ENCODE data around the gene AGRN.
A peak's percentile ranks its signal among the peaks of the same experiment; 100 is the strongest.

The AGRN gene

DNA sequence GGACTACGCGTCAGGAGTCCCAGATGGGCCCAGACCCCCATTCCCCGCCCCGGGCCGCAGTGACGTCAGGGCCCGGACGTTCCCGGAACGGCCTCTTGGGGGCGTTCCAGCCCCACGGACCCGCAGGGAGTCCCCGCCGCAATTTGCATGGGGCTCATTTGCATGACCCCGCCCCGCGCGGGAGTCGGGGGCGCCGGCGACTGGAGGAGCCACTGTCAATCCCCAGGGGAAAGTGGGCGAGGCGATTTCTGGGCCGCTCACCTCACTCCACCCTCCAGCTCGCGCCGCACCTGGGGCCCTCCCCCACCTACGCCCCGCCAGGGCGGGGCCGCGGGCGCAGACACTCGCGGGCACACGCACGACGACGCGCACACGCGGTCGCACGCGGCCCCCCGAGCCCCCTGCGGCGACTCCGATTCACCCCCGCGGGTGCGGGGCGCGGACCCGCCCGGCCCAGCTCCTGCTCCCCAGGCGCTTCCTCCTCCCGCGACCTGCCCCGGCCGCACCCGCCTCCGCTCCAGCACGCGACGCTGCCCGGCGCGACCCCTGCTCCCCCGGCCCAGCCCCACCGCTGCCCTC is 13.2 kb downstream of the AGRN start:
- no peak for TF ChIP-seq EZH2 (optimal IDR thresholded peaks at IDR 0.05; ENCODE audit: low read depth, low read length)
- TF ChIP-seq, protein P1, sequence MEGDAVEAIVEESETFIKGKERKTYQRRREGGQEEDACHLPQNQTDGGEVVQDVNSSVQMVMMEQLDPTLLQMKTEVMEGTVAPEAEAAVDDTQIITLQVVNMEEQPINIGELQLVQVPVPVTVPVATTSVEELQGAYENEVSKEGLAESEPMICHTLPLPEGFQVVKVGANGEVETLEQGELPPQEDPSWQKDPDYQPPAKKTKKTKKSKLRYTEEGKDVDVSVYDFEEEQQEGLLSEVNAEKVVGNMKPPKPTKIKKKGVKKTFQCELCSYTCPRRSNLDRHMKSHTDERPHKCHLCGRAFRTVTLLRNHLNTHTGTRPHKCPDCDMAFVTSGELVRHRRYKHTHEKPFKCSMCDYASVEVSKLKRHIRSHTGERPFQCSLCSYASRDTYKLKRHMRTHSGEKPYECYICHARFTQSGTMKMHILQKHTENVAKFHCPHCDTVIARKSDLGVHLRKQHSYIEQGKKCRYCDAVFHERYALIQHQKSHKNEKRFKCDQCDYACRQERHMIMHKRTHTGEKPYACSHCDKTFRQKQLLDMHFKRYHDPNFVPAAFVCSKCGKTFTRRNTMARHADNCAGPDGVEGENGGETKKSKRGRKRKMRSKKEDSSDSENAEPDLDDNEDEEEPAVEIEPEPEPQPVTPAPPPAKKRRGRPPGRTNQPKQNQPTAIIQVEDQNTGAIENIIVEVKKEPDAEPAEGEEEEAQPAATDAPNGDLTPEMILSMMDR (IDR thresholded peaks at IDR 0.05; ENCODE audit: low read length) = peak; percentile 68
- H3K36me3 ChIP-seq (replicated peaks; ENCODE audit: insufficient read depth, low read length) = no peaks in the 10 kb centered on the region

DNA sequence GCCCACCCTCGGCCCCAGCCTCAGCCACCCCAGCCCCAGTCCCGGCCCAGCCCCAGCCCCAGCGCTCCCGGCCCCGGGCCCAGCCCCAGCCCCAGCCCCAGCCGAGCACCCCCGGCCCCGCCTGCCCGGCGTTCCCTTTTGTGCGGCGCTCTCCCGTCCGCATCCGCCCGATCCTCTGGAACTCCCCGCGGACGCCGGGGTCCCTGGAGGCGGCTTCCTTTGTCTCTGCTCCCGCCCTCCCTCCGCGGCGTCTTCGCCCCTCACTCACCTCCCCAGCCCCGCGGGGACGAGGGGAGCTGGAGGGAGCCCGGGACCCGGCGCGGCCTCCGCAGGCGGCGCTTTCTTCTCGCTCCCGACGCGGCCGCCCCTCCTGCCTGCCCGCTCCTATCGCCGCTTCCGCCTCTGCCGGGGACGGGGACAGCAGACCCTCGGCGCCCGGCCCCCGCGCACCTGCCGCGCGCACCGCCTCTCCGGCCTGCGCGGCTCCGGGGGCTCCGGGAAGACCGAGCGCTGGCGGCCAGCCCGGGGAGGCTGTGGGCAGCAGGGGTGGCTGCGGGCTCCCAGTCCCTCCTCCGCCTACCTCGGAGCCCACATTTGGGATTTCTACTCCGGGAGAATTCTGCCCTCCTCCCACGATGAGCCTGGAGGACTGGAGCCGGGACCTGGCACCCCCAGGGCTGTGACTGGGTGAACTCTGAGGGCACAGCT is 14.0 kb downstream of the AGRN start:
- Histone ChIP-seq H3K4me2 (ENCODE audit: low read depth, low read length) (no peak overlapping the region), H3K9ac (ENCODE audit: low read length) (no peak overlapping the region), H3K79me2 (ENCODE audit: low read length) (no peaks in the 10 kb centered on the region), H4K20me1 (ENCODE audit: insufficient read depth, low read length) (no peaks in the 10 kb centered on the region), H3K9me2 (replicated peaks; ENCODE audit: insufficient read depth, low read length) (no peaks in the 10 kb centered on the region), H2AFZ (ENCODE audit: low read length) (no peak overlapping the region), H3K36me3 (replicated peaks; ENCODE audit: insufficient read depth, low read length) (no peaks in the 10 kb centered on the region), H3K27ac (ENCODE audit: low read length) (no peak overlapping the region), H3K9me3 (replicated peaks; ENCODE audit: insufficient read depth, low read length) (no peaks in the 10 kb centered on the region), H3K4me3 (ENCODE audit: low read length) (no peak overlapping the region), H3F3A (ENCODE audit: insufficient read depth, low read length) (no peaks in the 10 kb centered on the region), H3K27me3 (replicated peaks; ENCODE audit: insufficient read depth, low read length) (peaks cover 69% of the 10 kb centered on the region), H3K4me1 (ENCODE audit: low read length) (no peaks in the 10 kb centered on the region)
- TF ChIP-seq, protein P1 (IDR thresholded peaks at IDR 0.05; ENCODE audit: low read length) = no peak
- TF ChIP-seq EZH2 (optimal IDR thresholded peaks at IDR 0.05; ENCODE audit: low read depth, low read length) = no peak
- no peak for TF ChIP-seq EZH2phosphoT487 (IDR thresholded peaks at IDR 0.05; ENCODE audit: low read length)
- no peak for DNase-seq

More for the DNA sequence above, 13.2 kb downstream of the AGRN start:
- H3K9me3 ChIP-seq (replicated peaks; ENCODE audit: insufficient read depth, low read length) = no peaks in the 10 kb centered on the region
- H3K9ac ChIP-seq (ENCODE audit: low read length) = no peak overlapping the region
- H2AFZ ChIP-seq (ENCODE audit: low read length) = peak overlapping the region; percentile 45; the same call in 1 of the 2 replicates
- peak overlapping the region; percentile 43 for H3K4me3 ChIP-seq (ENCODE audit: low read length)
- H3F3A ChIP-seq (ENCODE audit: insufficient read depth, low read length) = no peaks in the 10 kb centered on the region
- peaks cover 61% of the 10 kb centered on the region for H3K27me3 ChIP-seq (replicated peaks; ENCODE audit: insufficient read depth, low read length)
- H3K4me2 ChIP-seq (ENCODE audit: low read depth, low read length) = peak overlapping the region; percentile 79
- peak; percentile 91 for DNase-seq
- no peaks in the 10 kb centered on the region for H3K79me2 ChIP-seq (ENCODE audit: low read length)
- H4K20me1 ChIP-seq (ENCODE audit: insufficient read depth, low read length) = no peaks in the 10 kb centered on the region
- H3K4me1 ChIP-seq (ENCODE audit: low read length) = no peaks in the 10 kb centered on the region
- no peak overlapping the region for H3K27ac ChIP-seq (ENCODE audit: low read length)
- H3K9me2 ChIP-seq (replicated peaks; ENCODE audit: insufficient read depth, low read length) = no peaks in the 10 kb centered on the region

DNA sequence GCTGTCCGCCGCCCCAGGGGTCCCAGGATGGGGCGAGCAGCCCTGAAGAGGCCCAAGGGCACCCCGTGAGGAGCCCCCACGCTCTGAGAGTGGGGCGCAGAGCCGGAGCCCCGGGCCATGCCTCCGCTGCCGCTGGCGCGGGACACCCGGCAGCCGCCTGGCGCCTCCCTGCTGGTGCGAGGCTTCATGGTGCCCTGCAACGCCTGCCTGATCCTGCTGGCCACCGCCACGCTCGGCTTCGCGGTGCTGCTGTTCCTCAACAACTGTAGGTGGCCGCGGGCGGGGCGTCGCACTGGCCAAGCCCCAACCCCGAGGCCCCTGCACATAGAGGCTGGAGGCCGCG is 14.5 kb downstream of the AGRN start:
- Histone ChIP-seq H3K36me3 (replicated peaks; ENCODE audit: insufficient read depth, low read length) (no peaks in the 10 kb centered on the region), H3K27me3 (replicated peaks; ENCODE audit: insufficient read depth, low read length) (peaks cover 74% of the 10 kb centered on the region), H3K27ac (ENCODE audit: low read length) (no peak overlapping the region)

More for the DNA sequence above, 14.5 kb downstream of the AGRN start:
- no peak overlapping the region for H3K4me3 ChIP-seq (ENCODE audit: low read length)
- H3K9ac ChIP-seq (ENCODE audit: low read length) = no peak overlapping the region
- TF ChIP-seq EZH2 (optimal IDR thresholded peaks at IDR 0.05; ENCODE audit: low read depth, low read length) = no peak
- TF ChIP-seq EZH2phosphoT487 (IDR thresholded peaks at IDR 0.05; ENCODE audit: low read length) = no peak
- TF ChIP-seq, protein P1 (IDR thresholded peaks at IDR 0.05; ENCODE audit: low read length) = no peak
- no peaks in the 10 kb centered on the region for H3K4me1 ChIP-seq (ENCODE audit: low read length)
- H2AFZ ChIP-seq (ENCODE audit: low read length) = no peak overlapping the region
- H3F3A ChIP-seq (ENCODE audit: insufficient read depth, low read length) = no peaks in the 10 kb centered on the region
- H3K79me2 ChIP-seq (ENCODE audit: low read length) = no peaks in the 10 kb centered on the region
- no peaks in the 10 kb centered on the region for H3K9me3 ChIP-seq (replicated peaks; ENCODE audit: insufficient read depth, low read length)
- DNase-seq = no peak
- H4K20me1 ChIP-seq (ENCODE audit: insufficient read depth, low read length) = no peaks in the 10 kb centered on the region
- H3K9me2 ChIP-seq (replicated peaks; ENCODE audit: insufficient read depth, low read length) = no peaks in the 10 kb centered on the region
- no peak overlapping the region for H3K4me2 ChIP-seq (ENCODE audit: low read depth, low read length)

All from MM.1S (cell line).